K562 (cell line): ENCODE data around the gene FUCA2. TPM values are rescaled to one million over a fixed set of nuclear protein-coding genes. Genes with fewer than 3 reads are reported as not detected.

Experiments used
- BRCA1 ChIP-seq, 2 experiments: fragments of 450-650 bp in 1 of 2; sonication (generic) in 1 of 2; formaldehyde crosslinking in 1 of 2; IDR thresholded peaks; 2 replicates each; pipeline versions ENCODE4 v1.5.0 to v1.6.1; 2017 to 2020; ENCODE audit warnings: mild to moderate bottlenecking in 1 of 2, missing genetic modification reagents in 1 of 2
- HDAC6 ChIP-seq: IDR thresholded peaks from 2 replicates; pipeline ENCODE4 v1.6.1; 2012; ENCODE audit warnings: low read depth, mild to moderate bottlenecking, control low read depth, inconsistent platforms, low read length, moderate library complexity
- HNRNPK ChIP-seq: fragments of 200-400 bp; formaldehyde crosslinking; IDR thresholded peaks from one replicate; pipeline ENCODE4 v1.6.1; 2018; ENCODE audit warnings: mild to moderate bottlenecking, low read depth, low read length; ENCODE audit not compliant: poor library complexity, severe bottlenecking
- HNRNPL ChIP-seq: fragments of 200-400 bp; formaldehyde crosslinking; IDR thresholded peaks from 2 replicates; pipeline ENCODE4 v1.6.1; 2017; ENCODE audit warnings: low read depth, mild to moderate bottlenecking, low read length
- ILF3 ChIP-seq: fragments of 450-650 bp; IDR thresholded peaks from 2 replicates; pipeline ENCODE4 v1.6.1; 2018; ENCODE audit warnings: antibody characterized with exemption, mild to moderate bottlenecking, moderate library complexity, borderline replicate concordance
- KDM1A ChIP-seq, 2 experiments: fragments of 450-650 bp; IDR thresholded peaks; 2 replicates each; pipeline ENCODE4 v1.6.1; 2016; ENCODE audit warnings: mild to moderate bottlenecking in 2 of 2
- L3MBTL2 ChIP-seq: fragments of 450-650 bp; IDR thresholded peaks from 2 replicates; pipeline ENCODE4 v1.6.1; 2016; ENCODE audit warnings: mild to moderate bottlenecking, moderate library complexity
- MIER1 ChIP-seq: fragments of 450-650 bp; IDR thresholded peaks from 2 replicates; pipeline ENCODE4 v1.6.1; 2016; ENCODE audit warnings: antibody characterized with exemption, mild to moderate bottlenecking, low read depth
- NFATC3 ChIP-seq: fragments of 450-650 bp; IDR thresholded peaks from 2 replicates; pipeline ENCODE4 v1.6.1; 2017; ENCODE audit warnings: mild to moderate bottlenecking
- PCBP2 ChIP-seq: fragments of 200-400 bp; formaldehyde crosslinking; IDR thresholded peaks from 2 replicates; pipeline ENCODE4 v1.6.1; 2018; ENCODE audit warnings: low read length, low read depth, mild to moderate bottlenecking, moderate library complexity; ENCODE audit not compliant: poor library complexity, severe bottlenecking
- PPARD ChIP-seq: fragments of 250-450 bp; sonication (Bioruptor Pico); IDR thresholded peaks from 2 replicates; pipeline ENCODE4 v1.8.0; 2022; ENCODE audit warnings: inconsistent platforms, mild to moderate bottlenecking, moderate library complexity
- RBM17 ChIP-seq: fragments of 200-400 bp; formaldehyde crosslinking; IDR thresholded peaks from 2 replicates; pipeline ENCODE4 v1.6.1; 2017; ENCODE audit warnings: low read depth, mild to moderate bottlenecking, low read length, borderline replicate concordance
- SNRNP70 ChIP-seq: fragments of 200-400 bp; formaldehyde crosslinking; optimal IDR thresholded peaks from 2 replicates; pipeline ENCODE3; 2017; ENCODE audit warnings: low read depth, low read length
- SRSF3 ChIP-seq: fragments of 200-400 bp; formaldehyde crosslinking; IDR thresholded peaks from 2 replicates; pipeline ENCODE4 v1.6.1; 2016; ENCODE audit warnings: mild to moderate bottlenecking, low read length, moderate library complexity; ENCODE audit not compliant: insufficient read depth
- TEAD4 ChIP-seq, 2 experiments: sonication (generic) in 1 of 2; formaldehyde crosslinking in 1 of 2; IDR thresholded peaks; 2 replicates each; pipeline versions ENCODE4 v1.6.1 to v1.8.0; 2012 to 2022; ENCODE audit warnings: borderline replicate concordance in 1 of 2, inconsistent platforms in 1 of 2, low read length in 1 of 2, mild to moderate bottlenecking in 1 of 2, missing genetic modification reagents in 1 of 2
- ZKSCAN1 ChIP-seq: fragments of 150-350 bp; IDR thresholded peaks from 2 replicates; pipeline ENCODE4 v1.6.1; 2016; ENCODE audit warnings: low read depth, low read length
- ZNF766 ChIP-seq: fragments of 200-800 bp; sonication (Bioruptor generic); conservative IDR thresholded peaks from 2 replicates; pipeline ENCODE4 v1.6.1; 2016; ENCODE audit warnings: missing genetic modification characterization, missing compliant biosample characterization
- polyA plus RNA-seq, 8 experiments: library from polyadenylated mRNA; depleted of rRNA in 4 of 8; stranded (reverse) in 5 of 8; unstranded in 3 of 8; fragments of >200 nt; fragmentation: Nextera tagmentation in 2 of 8; fragmentation: Illumina TruSeq in 1 of 8; extraction: Ambion mirVana in 2 of 8; extraction: Trizol in 1 of 8; gene quantifications; 2 replicates each; pipeline versions ENCODE4 v1.2.1 to v1.2.3, GENCODE V29; 2011 to 2014; ENCODE audit warnings: inconsistent platforms in 1 of 8, missing spikeins in 1 of 8
- total RNA-seq, 7 experiments: library from RNA; depleted of rRNA in 6 of 7; stranded (reverse); fragments of >200 nt in 6 of 7; fragmentation: Illumina TruSeq in 2 of 7; extraction: Trizol in 2 of 7; gene quantifications; 2 replicates each; pipeline versions ENCODE4 v1.2.1 to v1.2.3, GENCODE V29; 2011 to 2021; ENCODE audit warnings: low replicate concordance in 1 of 7
- TF ChIP-seq, protein P1 (sequence below), 3 experiments: fragments of 200-800 bp in 1 of 3; fragments of 250-450 bp in 1 of 3; fragments of 450-650 bp in 1 of 3; sonication (Bioruptor Pico) in 1 of 3; sonication (Bioruptor generic) in 1 of 3; formaldehyde crosslinking in 1 of 3; IDR thresholded peaks; 2 replicates each; pipeline versions ENCODE4 v1.6.1 to v1.8.0; 2016 to 2022; ENCODE audit warnings: mild to moderate bottlenecking in 2 of 3, missing genetic modification characterization in 2 of 3, missing compliant biosample characterization in 1 of 3, moderate library complexity in 1 of 3
- TF ChIP-seq, protein P2 (sequence below): fragments of 450-650 bp; formaldehyde crosslinking; IDR thresholded peaks from 2 replicates; pipeline ENCODE4 v1.4.0; 2020; ENCODE audit warnings: mild to moderate bottlenecking, moderate library complexity
- TF ChIP-seq, protein P3 (sequence below): fragments of 450-650 bp; conservative IDR thresholded peaks from 2 replicates; pipeline ENCODE4 v1.6.1; 2016; ENCODE audit warnings: missing genetic modification characterization, low read depth, mild to moderate bottlenecking, control low read depth, missing compliant biosample characterization

The FUCA2 gene
- total and polyA plus RNA-seq, 9 of the 15 experiments (the other 6 are each of a cell fraction or from before 2014, with no cell fraction given): 20.6 to 112 (median 79.3) TPM

DNA sequence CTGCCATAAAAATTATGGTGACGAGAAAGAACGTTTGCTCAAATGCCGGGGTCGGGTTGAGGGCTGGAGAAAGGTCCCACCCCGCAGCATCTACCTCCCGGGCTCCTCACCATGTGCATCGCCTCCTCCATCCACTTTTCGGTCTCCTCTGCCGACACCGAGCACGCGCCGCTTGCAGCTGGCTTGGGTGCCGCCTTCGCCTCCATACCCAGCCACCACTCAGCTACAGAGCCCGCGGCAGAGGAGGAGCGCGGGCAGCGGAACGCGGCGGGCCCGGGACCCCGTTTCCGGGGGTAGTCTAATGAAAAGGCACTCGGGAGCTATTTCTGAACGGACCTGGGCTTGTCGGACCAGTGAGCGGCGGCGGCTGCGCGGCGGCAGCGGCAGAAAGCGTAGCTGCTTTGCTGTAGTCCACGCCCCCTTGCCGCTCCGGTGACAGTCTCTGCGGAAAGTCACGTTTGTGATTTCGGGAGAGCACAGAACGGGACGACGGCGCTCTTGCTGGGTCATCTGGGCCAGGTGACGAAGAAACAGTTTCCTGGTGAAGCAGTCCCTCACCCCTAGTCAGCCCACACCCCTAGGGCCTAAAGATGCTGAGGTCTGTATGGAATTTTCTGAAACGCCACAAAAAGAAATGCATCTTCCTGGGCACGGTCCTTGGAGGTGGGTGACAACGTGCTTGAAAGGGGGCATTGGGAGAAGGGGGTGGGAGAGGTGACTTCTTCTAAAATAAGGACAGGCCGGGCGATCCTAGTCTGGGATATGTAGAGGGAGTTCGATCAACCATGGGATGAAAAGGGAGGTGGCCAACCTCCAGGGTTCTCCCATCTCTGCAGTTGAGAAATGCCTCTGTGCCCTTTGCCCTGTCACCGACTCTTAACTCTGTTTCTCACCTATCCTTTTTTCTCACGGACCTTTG, 60.8 kb downstream of the FUCA2 start, which contains the start of the genes ADAT2 and PEX3 (continued):
- TF ChIP-seq HNRNPL: peak; percentile 85; the same call in 1 of the 2 replicates
- no peak; a peak in 1 of 4 replicates for TF ChIP-seq KDM1A (IDR thresholded peaks at IDR 0.05)
- TF ChIP-seq TEAD4 (IDR thresholded peaks at IDR 0.05; ENCODE audit: low read length): peak; percentile 55
- no peak for TF ChIP-seq TEAD4 (CRISPR knock-in tag; IDR thresholded peaks at IDR 0.05; ENCODE audit: borderline replicate concordance)
- TF ChIP-seq, protein P1, sequence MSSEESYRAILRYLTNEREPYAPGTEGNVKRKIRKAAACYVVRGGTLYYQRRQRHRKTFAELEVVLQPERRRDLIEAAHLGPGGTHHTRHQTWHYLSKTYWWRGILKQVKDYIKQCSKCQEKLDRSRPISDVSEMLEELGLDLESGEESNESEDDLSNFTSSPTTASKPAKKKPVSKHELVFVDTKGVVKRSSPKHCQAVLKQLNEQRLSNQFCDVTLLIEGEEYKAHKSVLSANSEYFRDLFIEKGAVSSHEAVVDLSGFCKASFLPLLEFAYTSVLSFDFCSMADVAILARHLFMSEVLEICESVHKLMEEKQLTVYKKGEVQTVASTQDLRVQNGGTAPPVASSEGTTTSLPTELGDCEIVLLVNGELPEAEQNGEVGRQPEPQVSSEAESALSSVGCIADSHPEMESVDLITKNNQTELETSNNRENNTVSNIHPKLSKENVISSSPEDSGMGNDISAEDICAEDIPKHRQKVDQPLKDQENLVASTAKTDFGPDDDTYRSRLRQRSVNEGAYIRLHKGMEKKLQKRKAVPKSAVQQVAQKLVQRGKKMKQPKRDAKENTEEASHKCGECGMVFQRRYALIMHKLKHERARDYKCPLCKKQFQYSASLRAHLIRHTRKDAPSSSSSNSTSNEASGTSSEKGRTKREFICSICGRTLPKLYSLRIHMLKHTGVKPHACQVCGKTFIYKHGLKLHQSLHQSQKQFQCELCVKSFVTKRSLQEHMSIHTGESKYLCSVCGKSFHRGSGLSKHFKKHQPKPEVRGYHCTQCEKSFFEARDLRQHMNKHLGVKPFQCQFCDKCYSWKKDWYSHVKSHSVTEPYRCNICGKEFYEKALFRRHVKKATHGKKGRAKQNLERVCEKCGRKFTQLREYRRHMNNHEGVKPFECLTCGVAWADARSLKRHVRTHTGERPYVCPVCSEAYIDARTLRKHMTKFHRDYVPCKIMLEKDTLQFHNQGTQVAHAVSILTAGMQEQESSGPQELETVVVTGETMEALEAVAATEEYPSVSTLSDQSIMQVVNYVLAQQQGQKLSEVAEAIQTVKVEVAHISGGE (CRISPR knock-in tag; IDR thresholded peaks at IDR 0.05): peak; percentile 99 to 100 (median 99)
- peak; percentile 62 for TF ChIP-seq ZNF766
- no peak for TF ChIP-seq MIER1
- TF ChIP-seq NFATC3: no peak
- TF ChIP-seq PCBP2: no peak
- TF ChIP-seq RBM17: no peak
- no peak for TF ChIP-seq ILF3
- TF ChIP-seq HDAC6: no peak
- TF ChIP-seq, protein P2, sequence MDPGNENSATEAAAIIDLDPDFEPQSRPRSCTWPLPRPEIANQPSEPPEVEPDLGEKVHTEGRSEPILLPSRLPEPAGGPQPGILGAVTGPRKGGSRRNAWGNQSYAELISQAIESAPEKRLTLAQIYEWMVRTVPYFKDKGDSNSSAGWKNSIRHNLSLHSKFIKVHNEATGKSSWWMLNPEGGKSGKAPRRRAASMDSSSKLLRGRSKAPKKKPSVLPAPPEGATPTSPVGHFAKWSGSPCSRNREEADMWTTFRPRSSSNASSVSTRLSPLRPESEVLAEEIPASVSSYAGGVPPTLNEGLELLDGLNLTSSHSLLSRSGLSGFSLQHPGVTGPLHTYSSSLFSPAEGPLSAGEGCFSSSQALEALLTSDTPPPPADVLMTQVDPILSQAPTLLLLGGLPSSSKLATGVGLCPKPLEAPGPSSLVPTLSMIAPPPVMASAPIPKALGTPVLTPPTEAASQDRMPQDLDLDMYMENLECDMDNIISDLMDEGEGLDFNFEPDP: no peak
- no peak for TF ChIP-seq SRSF3
- no peak for TF ChIP-seq HNRNPK
- peak; percentile 87 for TF ChIP-seq ZKSCAN1
- TF ChIP-seq L3MBTL2: peak; percentile 80
- no peak for TF ChIP-seq PPARD
- TF ChIP-seq, protein P3, sequence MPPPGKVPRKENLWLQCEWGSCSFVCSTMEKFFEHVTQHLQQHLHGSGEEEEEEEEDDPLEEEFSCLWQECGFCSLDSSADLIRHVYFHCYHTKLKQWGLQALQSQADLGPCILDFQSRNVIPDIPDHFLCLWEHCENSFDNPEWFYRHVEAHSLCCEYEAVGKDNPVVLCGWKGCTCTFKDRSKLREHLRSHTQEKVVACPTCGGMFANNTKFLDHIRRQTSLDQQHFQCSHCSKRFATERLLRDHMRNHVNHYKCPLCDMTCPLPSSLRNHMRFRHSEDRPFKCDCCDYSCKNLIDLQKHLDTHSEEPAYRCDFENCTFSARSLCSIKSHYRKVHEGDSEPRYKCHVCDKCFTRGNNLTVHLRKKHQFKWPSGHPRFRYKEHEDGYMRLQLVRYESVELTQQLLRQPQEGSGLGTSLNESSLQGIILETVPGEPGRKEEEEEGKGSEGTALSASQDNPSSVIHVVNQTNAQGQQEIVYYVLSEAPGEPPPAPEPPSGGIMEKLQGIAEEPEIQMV (tag): no peak
- no peak for TF ChIP-seq SNRNP70
- TF ChIP-seq BRCA1 (IDR thresholded peaks at IDR 0.05): no peak
- TF ChIP-seq BRCA1 (CRISPR knock-in tag; IDR thresholded peaks at IDR 0.05): no peak
